Naive thymus-derived CD8-positive, alpha-beta T cell (primary cell): ENCODE results near the gene ANO4. TPM values are rescaled to one million over a fixed set of nuclear protein-coding genes. Genes with fewer than 3 reads are reported as not detected.

ENCODE experiments used
- ATAC-seq, 2 donors: fragments of 150-1000 bp; cut with Tn5 transposase in 1 of 2; sonication (Bioruptor Pico), chemical (Tn5 transposase) in 1 of 2; 1 replicate in 1 of 2; 2 replicates in 1 of 2; pipeline ENCODE4 v1.10.0; 2021; ENCODE audit warnings: mild to moderate bottlenecking in 2 of 2, moderate library complexity in 2 of 2
- POLR2A ChIA-PET: fragments of 350-600 bp; sonication (Branson Sonifier 250); formaldehyde crosslinking; loops from one replicate; lab custom pipeline; 2021; ENCODE audit warnings: antibody characterized with exemption; lab: Charles Lee
- DNase-seq, 10 donors: peaks; one replicate each; pipeline versions ENCODE4 v3.0.0 to v3.0.0-alpha.2; 2020 to 2022
- H3K27ac Mint-ChIP-seq, 10 donors: one replicate each; pipeline ENCODE4 v1.8.0; 2020 to 2022; ENCODE audit warnings: mild to moderate bottlenecking in 10 of 10, mixed read lengths in 10 of 10, moderate library complexity in 4 of 10, inconsistent platforms in 1 of 10
- H3K27me3 Mint-ChIP-seq, 5 donors: one replicate each; pipeline ENCODE4 v1.8.0; 2021 to 2022; ENCODE audit warnings: mixed read lengths in 5 of 5
- H3K36me3 Mint-ChIP-seq, 3 donors: one replicate each; pipeline ENCODE4 v1.8.0; 2020 to 2022; ENCODE audit warnings: mixed read lengths in 3 of 3, mild to moderate bottlenecking in 2 of 3, inconsistent platforms in 1 of 3
- H3K4me1 Mint-ChIP-seq, 4 donors: one replicate each; pipeline ENCODE4 v1.8.0; 2021 to 2022; ENCODE audit warnings: mixed read lengths in 4 of 4
- H3K4me3 Mint-ChIP-seq, 10 donors: one replicate each; pipeline ENCODE4 v1.8.0; 2020 to 2022; ENCODE audit warnings: mild to moderate bottlenecking in 10 of 10, mixed read lengths in 10 of 10, moderate library complexity in 6 of 10, inconsistent platforms in 1 of 10
- H3K9me3 Mint-ChIP-seq, 9 donors: one replicate each; pipeline ENCODE4 v1.8.0; 2020 to 2022; ENCODE audit warnings: mixed read lengths in 9 of 9, mild to moderate bottlenecking in 3 of 9, inconsistent platforms in 1 of 9, moderate library complexity in 1 of 9
- polyA plus RNA-seq, 3 donors: library from polyadenylated mRNA; unstranded; fragments of 300-500 nt; fragmentation: Illumina TruSeq; gene quantifications; one replicate each; pipeline ENCODE4 v1.2.3, GENCODE V29; 2021
- total RNA-seq, 8 experiments: library from RNA in 2 of 8; stranded (reverse) in 2 of 8; gene quantifications; one replicate each; pipeline ENCODE4 v1.2.3 and lab custom pipeline; 2021 to 2026

ANO4 gene
- total RNA-seq (not detected), polyA plus RNA-seq (not detected), total RNA-seq (lab: John Stamatoyannopoulos, UW) (0 to 0.06 (median 0) reads per million in 6 experiments)

- ATAC-seq (no peak), DNase-seq (no peak)
- H3K36me3 Mint-ChIP-seq, result no peaks in the 10 kb centered on the region
- POLR2A ChIA-PET, result no interaction called here
- no peak within 1 kb of the TSS for H3K4me3 Mint-ChIP-seq
- no peak within 1 kb of the TSS for H3K27ac Mint-ChIP-seq
- peaks cover 7 to 52% (median 15%) of the 10 kb centered on the region in 5 donors for H3K27me3 Mint-ChIP-seq
- peaks cover 0 to 2% (median 0%) of the 10 kb centered on the region in 9 donors for H3K9me3 Mint-ChIP-seq
- H3K4me1 Mint-ChIP-seq, result peaks cover 0 to 4% (median 0%) of the 10 kb centered on the region in 4 donors
Measured at GRCh38 chr12:100794441-100795173, at the start of gene ANO4. Gene ANO4, plus strand, starts transcription at chr12:100794776. Its CDS starts 107,010 bp downstream, at chr12:100901786.

DNA sequence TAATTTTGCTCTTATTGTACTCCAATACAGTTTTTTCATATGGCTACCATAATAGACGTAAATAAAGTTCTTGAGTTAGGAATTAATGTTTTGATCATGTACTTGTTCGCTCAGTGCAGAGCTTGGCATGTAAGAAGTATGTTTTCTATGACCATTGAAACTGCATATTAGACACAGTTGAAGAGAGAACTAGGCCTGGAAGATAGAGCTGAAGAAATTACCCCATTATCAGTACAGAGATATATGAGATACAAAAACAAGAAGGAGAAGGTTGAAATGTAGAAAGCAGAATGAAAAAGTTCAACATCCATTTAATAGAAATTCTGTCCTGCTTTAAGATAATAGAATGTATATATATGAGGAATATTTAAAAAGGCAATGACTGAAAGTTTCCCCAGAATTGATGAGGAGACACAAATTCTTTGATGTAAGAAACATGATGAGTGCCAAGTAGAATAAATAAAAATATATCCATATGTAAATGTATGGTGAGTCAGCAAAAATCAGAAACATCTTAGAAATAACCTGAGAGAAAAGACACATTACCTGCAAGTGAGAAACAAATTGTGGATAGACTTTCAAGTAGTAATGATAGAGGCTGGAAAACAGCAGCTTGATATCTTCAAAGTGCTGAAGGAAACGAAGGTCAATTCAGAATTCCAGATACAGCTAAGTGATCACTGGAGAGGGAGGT lies 49.1 kb upstream of the ANO4 start:
- ATAC-seq, result no peak
- DNase-seq, result no peak
- no peak overlapping the region for H3K27ac Mint-ChIP-seq
- peaks cover 0 to 5% (median 0%) of the 10 kb centered on the region in 3 donors for H3K36me3 Mint-ChIP-seq
- H3K4me1 Mint-ChIP-seq, result no peaks in the 10 kb centered on the region
- peaks cover 0 to 14% (median 2%) of the 10 kb centered on the region in 5 donors for H3K27me3 Mint-ChIP-seq
- peaks cover 0 to 15% (median 5%) of the 10 kb centered on the region in 9 donors for H3K9me3 Mint-ChIP-seq
- POLR2A ChIA-PET, result no interaction called here
- H3K4me3 Mint-ChIP-seq, result no peak overlapping the region

GRCh38 chr12:100752841-100753240 lies 41.7 kb upstream of the ANO4 start:
- no peaks in the 10 kb centered on the region for H3K4me1 Mint-ChIP-seq
- no peak for DNase-seq
- ATAC-seq, result no peak
- peaks cover 3 to 15% (median 7%) of the 10 kb centered on the region in 5 donors for H3K27me3 Mint-ChIP-seq
- H3K9me3 Mint-ChIP-seq, result peaks cover 0 to 13% (median 0%) of the 10 kb centered on the region in 9 donors
- H3K27ac Mint-ChIP-seq, result no peak overlapping the region
- POLR2A ChIA-PET, result no interaction called here
- H3K4me3 Mint-ChIP-seq, result no peak overlapping the region
- H3K36me3 Mint-ChIP-seq, result no peaks in the 10 kb centered on the region

GRCh38 chr12:100753837-100754236 lies 40.7 kb upstream of the ANO4 start:
- Mint-ChIP-seq H3K4me3 (no peak overlapping the region), H3K9me3 (peaks cover 0 to 13% (median 0%) of the 10 kb centered on the region in 9 donors)
- POLR2A ChIA-PET, result no interaction called here

GRCh38 chr12:100755186-100755585 lies 39.4 kb upstream of the ANO4 start:
- Mint-ChIP-seq H3K36me3 (no peaks in the 10 kb centered on the region), H3K9me3 (peaks cover 0 to 13% (median 0%) of the 10 kb centered on the region in 9 donors), H3K4me1 (no peaks in the 10 kb centered on the region), H3K27me3 (peaks cover 2 to 15% (median 7%) of the 10 kb centered on the region in 5 donors), H3K27ac (no peak overlapping the region), H3K4me3 (no peak overlapping the region)
- DNase-seq (no peak), ATAC-seq (no peak)
- POLR2A ChIA-PET, result no interaction called here

More at GRCh38 chr12:100753837-100754236, 40.7 kb upstream of the ANO4 start:
- no peak for DNase-seq
- Mint-ChIP-seq H3K27me3 (peaks cover 2 to 15% (median 7%) of the 10 kb centered on the region in 5 donors), H3K4me1 (no peaks in the 10 kb centered on the region), H3K27ac (no peak overlapping the region), H3K36me3 (no peaks in the 10 kb centered on the region)
- no peak for ATAC-seq

DNA sequence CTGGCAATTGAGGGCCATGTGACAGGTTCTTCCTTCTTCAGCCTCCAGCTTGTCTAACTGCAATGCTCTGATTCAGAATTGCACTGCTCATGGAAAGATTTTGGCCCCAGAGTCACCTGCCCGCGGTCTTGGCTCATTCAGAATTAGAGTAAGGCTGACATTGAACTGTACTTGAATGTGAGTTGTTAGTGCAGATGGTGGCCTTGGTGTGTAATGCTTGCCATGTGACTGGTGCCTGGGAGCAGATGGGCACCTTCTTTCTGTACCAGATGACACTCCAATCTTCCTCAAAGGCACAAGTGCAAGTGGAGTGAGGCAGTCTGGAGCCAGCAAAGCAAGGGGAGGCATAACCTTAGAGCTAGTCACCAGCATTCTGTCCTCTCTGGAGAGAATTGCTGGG lies 36.5 kb upstream of the ANO4 start:
- no peak for DNase-seq
- no peak for ATAC-seq
- Mint-ChIP-seq H3K4me1 (no peaks in the 10 kb centered on the region), H3K4me3 (no peak overlapping the region), H3K27me3 (peaks cover 2 to 29% (median 9%) of the 10 kb centered on the region in 5 donors), H3K36me3 (no peaks in the 10 kb centered on the region), H3K27ac (no peak overlapping the region), H3K9me3 (peaks cover 0 to 13% (median 0%) of the 10 kb centered on the region in 9 donors)
- POLR2A ChIA-PET, result no interaction called here

GRCh38 chr12:100767371-100767770 lies 27.2 kb upstream of the ANO4 start:
- Mint-ChIP-seq H3K4me1 (no peaks in the 10 kb centered on the region), H3K4me3 (no peak overlapping the region), H3K36me3 (no peaks in the 10 kb centered on the region), H3K27me3 (peaks cover 0 to 10% (median 1%) of the 10 kb centered on the region in 5 donors), H3K9me3 (peaks cover 2 to 27% (median 8%) of the 10 kb centered on the region in 9 donors), H3K27ac (no peak overlapping the region)
- POLR2A ChIA-PET, result no interaction called here
- ATAC-seq, result no peak
- DNase-seq, result no peak

GRCh38 chr12:100767950-100768349 lies 26.6 kb upstream of the ANO4 start:
- Mint-ChIP-seq H3K9me3 (peaks cover 2 to 27% (median 8%) of the 10 kb centered on the region in 9 donors), H3K27ac (no peak overlapping the region), H3K27me3 (peaks cover 0 to 10% (median 1%) of the 10 kb centered on the region in 5 donors), H3K4me3 (no peak overlapping the region), H3K4me1 (no peaks in the 10 kb centered on the region), H3K36me3 (no peaks in the 10 kb centered on the region)
- ATAC-seq, result no peak
- POLR2A ChIA-PET, result no interaction called here
- DNase-seq, result no peak

DNA sequence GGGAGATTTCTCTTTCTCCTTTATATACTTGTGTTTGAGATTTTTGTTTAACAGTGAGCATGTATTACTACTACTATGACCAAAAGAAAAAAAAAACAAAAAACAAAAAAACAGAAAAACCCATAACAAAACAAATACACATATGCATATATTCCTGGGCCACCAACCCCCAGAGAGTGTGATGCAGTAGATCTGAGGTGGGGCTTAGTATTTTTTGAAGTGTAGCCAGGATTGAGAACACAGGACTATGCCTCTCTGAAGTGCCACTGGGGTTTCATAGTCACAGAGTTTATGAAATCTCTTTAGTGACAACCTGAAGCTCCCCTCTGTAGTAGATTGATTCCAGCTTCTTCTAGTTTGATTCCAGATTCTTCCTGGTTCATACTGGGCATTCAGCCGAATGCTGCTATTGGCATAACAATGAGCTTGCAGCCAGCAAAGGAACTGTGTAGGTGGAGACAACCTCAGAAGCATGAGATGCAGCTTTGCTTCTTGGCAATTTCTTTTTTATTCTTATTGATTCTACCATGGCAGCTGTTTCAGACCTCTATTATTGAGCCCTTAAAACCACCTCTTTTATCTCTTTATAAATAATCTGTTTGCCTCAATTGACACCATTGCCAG lies 15.5 kb upstream of the ANO4 start:
- no peak overlapping the region for H3K27ac Mint-ChIP-seq
- H3K9me3 Mint-ChIP-seq, result peaks cover 0 to 2% (median 0%) of the 10 kb centered on the region in 9 donors
- no peak for ATAC-seq
- H3K27me3 Mint-ChIP-seq, result peaks cover 0 to 4% (median 0%) of the 10 kb centered on the region in 5 donors
- no peaks in the 10 kb centered on the region for H3K36me3 Mint-ChIP-seq
- no peaks in the 10 kb centered on the region for H3K4me1 Mint-ChIP-seq
- POLR2A ChIA-PET, result no interaction called here
- H3K4me3 Mint-ChIP-seq, result no peak overlapping the region
- DNase-seq, result no peak

GRCh38 chr12:100789146-100789545 lies 5.4 kb upstream of the ANO4 start:
- no peak overlapping the region for H3K27ac Mint-ChIP-seq
- H3K4me1 Mint-ChIP-seq, result no peaks in the 10 kb centered on the region
- no peak for ATAC-seq
- POLR2A ChIA-PET, result no interaction called here
- H3K27me3 Mint-ChIP-seq, result peaks cover 1 to 33% (median 11%) of the 10 kb centered on the region in 5 donors
- H3K4me3 Mint-ChIP-seq, result no peak overlapping the region
- no peak for DNase-seq
- peaks cover 0 to 19% (median 2%) of the 10 kb centered on the region in 9 donors for H3K9me3 Mint-ChIP-seq
- no peaks in the 10 kb centered on the region for H3K36me3 Mint-ChIP-seq

GRCh38 chr12:100789975-100790374 lies 4.6 kb upstream of the ANO4 start:
- peaks cover 3 to 41% (median 14%) of the 10 kb centered on the region in 5 donors for H3K27me3 Mint-ChIP-seq
- no peak overlapping the region for H3K4me3 Mint-ChIP-seq
- no peak overlapping the region for H3K27ac Mint-ChIP-seq
- ATAC-seq, result no peak
- peaks cover 0 to under 1% (median 0%) of the 10 kb centered on the region in 4 donors for H3K4me1 Mint-ChIP-seq
- H3K9me3 Mint-ChIP-seq, result peaks cover 0 to 19% (median 2%) of the 10 kb centered on the region in 9 donors
- DNase-seq, result no peak
- no peaks in the 10 kb centered on the region for H3K36me3 Mint-ChIP-seq
- POLR2A ChIA-PET, result no interaction called here

DNA sequence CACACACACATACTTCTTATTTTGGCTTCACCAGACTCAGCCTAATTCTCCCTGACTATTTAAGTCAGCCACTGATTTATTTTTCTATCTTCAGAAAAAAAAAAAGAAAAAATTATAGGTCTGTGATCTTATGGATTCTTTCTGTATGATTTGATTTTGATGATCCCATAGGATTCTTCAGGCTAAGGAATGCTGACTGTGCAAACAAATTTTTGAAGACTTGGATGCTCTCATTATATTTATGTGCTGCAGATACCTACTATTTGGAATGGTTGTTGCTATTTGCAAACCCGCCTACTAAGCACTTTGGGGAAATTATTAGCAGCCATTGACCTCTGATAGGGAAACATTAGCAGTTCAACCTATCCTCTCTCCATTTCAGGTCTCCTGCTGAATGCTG lies 4.0 kb upstream of the ANO4 start:
- Mint-ChIP-seq H3K36me3 (no peaks in the 10 kb centered on the region), H3K4me3 (no peak overlapping the region), H3K27me3 (peaks cover 3 to 47% (median 17%) of the 10 kb centered on the region in 5 donors), H3K4me1 (peaks cover 0 to 4% (median 0%) of the 10 kb centered on the region in 4 donors), H3K27ac (no peak overlapping the region), H3K9me3 (peaks cover 0 to 19% (median 0%) of the 10 kb centered on the region in 9 donors)
- DNase-seq (no peak), ATAC-seq (no peak)
- POLR2A ChIA-PET, result no interaction called here
